ENCODE measurements around the gene TSPAN2.

TSPAN2 gene

DNA sequence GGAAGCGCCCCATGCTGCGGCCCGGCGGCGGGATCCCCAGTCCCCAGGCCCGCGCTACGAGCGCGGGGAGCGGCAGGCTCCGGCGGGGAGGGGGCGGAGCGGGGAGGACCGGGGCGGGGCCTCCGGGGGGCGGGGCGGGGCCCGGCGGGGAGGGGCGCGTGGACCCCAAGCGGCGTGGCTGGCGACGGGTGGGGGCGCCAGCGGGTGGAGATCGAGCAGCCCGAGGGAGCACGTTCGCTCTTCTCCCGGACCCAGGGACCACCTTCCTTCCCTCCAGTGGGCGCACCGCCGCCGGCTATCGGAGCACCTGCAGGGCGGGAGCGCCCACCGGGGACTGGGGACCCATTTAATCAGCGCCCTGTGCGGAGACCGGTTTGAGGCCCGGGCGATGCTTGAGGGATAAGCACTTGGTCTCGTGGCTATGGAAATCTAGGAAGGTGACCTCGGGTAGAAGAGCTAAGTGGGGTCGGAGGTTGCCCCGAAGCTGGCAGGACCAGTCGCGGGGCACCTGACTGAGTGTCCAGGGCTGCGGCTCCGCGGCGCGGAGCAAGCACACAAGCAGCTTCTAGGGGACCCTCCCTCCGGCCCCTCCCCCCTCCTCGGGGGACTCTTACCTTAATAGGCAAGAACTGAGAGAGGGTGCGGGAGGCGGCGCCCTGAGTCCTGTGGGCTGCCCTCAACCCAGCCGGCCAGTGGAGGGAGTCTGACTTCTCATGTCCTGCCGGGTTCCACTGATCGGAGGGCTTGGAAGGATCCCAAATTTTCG is at the start of gene TSPAN2:
Gene TSPAN2 (minus strand): TSS at position 84 of the 766 bp plus-strand sequence. CDS start 71 bp downstream, at position 13.
- DNase-seq (ENCODE audit: low read depth in 2 of 2) = peak; percentile 18 to 20

DNA sequence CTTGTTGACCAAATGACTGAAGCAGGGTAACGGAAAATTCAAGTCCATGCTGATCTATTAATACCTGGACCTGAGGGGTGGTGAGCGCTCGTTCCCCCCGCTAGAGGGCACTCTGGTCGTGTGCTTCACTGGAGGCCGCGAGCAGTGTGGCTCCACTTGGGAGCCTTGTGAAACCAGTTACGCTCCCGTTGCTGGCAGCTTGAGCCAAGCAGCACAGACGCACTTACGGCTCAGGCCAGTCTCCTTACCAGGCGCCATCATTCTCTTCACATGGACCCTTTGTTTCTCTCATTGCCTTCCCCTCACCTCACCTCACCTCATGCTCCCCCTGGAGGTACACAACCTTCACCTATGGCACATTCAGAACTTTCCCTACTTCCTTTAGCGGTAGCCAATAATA is 49.7 kb upstream of the TSPAN2 start:
- peak; percentile 13 to 33 for DNase-seq (ENCODE audit: low read depth in 2 of 2)

DNA sequence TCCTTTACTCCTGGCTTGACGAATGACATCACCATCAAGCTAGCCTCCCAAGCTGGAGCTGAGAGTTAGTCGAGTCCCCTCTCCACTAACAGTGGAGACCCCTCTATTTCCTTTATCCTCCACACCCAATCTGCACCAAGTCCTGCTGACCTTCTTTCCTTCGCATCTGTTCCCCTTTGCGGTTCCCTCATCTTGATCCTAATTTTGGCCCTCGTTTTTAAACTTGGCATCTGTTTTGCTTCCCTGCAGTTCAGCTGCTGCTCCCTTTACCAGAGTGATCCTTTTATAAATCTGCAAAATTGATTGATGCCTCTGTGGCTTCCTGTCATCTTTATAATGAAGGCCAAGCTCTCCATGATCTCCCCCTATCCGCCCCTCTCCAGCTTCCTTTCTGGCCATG is 49.0 kb upstream of the TSPAN2 start:
- no peak for DNase-seq (ENCODE audit: low read depth in 2 of 2)

DNA sequence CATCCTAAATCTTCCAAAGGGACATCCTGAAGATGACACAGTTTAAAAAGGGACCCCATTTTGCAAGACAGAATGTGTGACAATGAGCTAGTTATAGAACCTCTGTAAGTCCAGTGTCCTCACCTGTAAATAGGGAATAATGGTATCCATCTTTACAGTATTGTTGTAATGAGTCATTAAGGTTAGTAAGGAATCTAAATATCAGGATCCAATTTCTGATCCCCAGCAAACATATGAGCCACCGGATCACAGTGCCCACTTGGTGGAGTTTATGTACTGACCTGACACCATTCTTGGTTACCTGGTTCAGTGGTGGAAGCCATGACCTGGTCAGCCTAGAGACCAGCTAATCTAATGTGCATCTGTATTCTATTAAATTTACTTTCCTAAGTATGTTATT is 47.9 kb upstream of the TSPAN2 start:
- DNase-seq (ENCODE audit: low read depth in 2 of 2) = no peak

DNA sequence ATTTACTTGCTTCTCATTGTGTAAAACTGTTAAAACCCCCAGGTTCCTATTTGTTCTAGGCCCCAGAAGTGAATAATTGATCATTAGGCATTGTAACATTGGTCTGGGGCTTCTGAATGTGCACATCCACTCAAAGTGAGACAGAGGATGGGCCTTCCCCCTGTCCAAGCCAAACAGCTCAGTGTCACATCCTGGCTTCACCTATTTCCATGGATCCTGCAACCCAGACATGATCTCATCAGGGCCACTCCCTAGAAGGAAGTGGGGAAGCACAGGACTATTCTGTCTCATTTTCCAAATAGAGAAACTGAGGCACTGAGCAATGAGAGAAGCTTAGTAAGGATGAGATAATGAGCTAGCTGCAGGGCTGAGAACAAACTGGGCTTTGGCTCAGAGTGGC is 47.4 kb upstream of the TSPAN2 start:
- DNase-seq (ENCODE audit: low read depth in 2 of 2) = no peak

DNA sequence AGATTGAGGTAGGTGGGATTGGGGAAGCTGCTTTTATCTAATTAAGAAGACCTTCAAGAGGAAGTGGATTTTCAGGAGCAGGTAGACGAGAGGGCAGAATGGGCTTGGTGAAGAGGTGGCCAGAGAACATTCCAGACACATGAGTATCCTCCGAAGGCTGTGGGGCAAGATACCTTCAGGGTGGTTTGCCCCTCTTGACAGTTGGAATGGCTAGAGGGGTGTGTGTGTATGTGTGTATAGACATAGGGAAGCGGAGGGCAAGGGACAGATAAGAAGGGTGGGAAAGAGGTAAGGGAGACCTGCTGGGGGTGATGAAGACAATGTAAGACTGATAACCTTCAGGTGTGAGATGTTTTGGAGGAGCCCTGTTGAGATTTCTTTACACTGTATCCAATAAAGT is 46.8 kb upstream of the TSPAN2 start:
- no peak for DNase-seq (ENCODE audit: low read depth in 2 of 2)

DNA sequence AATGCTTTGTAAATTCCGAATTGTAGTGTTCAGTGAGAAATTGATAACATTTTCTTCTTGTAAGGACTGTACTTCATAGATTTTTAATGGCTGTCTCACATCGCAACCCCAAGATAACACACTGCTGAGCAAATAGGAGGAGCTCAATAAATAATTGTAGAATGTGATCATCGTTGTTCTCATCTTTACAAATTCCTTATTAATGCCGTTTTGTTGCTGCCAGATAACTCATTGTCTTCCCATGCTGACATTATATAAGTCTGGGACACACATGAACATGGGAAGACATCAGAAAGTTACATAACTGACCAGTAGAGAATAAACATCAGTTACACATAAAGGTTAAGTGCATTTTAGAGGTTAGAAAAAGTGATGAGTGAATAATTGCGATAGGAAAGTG is 46.4 kb upstream of the TSPAN2 start:
- no peak for DNase-seq (ENCODE audit: low read depth in 2 of 2)

DNA sequence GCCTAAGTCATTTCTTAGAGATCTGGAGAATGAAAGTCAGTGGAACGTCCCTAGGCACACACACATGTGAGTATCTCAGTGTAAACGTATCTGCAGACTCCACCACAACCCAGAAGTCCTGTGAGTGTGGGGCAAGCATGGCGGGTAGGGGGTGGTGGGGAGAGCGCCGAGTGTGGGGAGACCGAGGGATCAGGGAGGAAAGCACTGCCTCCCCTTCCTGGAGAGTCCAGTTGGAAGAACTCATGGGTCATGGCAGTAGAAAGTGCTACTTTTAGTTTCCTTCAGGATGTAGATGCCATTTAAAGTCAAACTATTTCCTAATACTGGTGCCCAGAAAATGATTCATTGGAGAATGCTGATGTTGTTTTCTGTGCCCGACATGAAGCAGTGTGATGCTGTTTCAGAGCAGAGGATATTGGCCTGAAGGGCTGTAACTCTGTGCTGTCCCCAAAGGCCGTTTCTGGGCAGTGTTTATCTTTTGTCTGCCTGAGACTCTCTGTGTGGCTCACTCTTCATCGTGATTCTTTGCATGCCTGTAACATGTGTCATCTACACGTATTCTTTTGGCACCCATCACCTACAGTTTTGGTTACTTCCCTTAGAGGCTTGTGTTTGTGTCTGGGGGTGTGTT is 45.7 kb upstream of the TSPAN2 start:
- no peak for DNase-seq (ENCODE audit: low read depth in 2 of 2)

DNA sequence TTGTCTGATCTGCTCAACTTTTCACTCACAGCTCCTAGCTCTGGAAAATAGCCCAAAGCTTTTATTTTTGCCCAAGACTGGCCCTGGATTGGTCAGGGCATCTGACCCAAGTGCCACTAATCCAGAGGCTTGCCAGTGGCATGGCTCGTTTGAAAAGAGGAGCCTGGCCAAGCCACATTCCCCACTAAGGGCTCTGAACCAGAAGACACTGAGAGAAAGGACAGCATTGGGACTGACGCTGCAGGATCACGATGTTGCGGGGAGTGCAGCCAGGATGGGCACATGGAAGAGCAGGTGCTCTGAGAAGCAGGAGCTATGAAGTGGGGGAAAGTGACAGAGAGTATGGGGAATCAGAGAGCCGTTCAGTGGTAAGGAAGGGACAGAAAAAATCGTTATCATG is 44.9 kb upstream of the TSPAN2 start:
- DNase-seq (ENCODE audit: low read depth in 2 of 2) = no peak

DNA sequence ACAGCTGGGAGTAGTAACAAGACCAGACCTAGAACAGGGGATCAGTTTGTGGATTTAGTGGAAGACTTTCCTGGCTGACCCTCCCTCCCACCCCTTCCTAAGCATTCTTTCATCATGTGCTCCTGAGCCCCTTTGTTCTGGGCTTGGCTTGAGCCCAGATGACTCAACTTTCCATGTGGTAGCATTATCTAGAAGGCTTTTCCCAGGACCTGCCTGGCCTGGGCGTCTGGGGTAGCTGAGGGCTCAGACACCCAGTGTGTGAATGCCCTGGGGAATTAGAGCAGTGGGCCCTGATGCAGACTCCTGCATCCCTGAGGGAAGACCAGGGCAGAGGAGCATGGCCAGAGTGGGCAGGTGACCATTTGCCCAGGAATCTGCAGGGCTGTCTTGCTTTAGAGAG is 44.1 kb upstream of the TSPAN2 start:
- no peak for DNase-seq (ENCODE audit: low read depth in 2 of 2)

DNA sequence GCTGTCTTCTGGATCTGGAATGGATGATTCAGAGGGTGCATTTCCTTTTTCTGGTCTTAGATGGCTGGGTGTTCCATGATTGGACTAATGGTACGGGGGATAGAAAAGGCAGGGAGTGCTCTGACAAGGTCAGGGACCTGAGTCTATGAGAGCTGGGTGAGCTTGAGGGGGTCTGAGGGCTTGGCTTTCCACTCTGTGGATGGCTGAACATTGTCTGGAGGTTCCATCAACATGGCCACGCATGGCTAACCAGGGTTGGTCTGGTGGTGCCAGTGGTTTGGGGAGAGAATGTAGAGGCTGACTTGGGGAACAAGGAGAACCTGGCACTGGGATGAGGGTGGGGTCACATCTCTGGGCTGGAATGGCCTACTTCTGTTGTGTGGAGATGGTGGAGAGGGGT is 41.5 kb upstream of the TSPAN2 start:
- DNase-seq (ENCODE audit: low read depth in 2 of 2) = no peak

DNA sequence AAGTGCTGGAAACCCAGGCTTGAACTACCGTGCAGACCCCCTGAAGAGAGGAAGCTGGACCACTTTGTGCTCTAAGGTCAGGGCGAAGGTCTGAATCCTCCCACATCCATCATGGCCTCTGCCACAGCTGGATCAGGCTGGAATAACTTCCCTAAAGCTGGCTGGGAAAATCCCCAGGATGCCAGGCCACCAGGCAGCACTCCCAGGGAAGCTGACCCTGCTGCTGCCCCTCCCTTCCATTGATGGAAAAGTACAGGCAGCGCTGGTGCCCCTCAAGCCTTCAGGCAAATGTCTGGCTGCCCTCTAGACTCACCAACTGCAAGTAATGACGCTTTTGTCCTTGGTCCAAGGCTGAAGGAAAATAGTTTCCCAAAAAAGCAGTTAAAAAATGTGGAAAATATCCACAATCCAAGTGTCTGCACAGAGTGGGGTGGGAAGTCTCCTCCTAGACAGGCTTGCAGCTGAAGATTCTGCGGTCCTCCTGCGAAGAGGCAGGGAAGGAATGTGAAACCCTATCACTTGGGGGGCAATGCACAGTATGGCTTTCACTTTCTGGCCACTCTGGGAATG is 39.9 kb upstream of the TSPAN2 start:
- no peak for DNase-seq (ENCODE audit: low read depth in 2 of 2)

DNA sequence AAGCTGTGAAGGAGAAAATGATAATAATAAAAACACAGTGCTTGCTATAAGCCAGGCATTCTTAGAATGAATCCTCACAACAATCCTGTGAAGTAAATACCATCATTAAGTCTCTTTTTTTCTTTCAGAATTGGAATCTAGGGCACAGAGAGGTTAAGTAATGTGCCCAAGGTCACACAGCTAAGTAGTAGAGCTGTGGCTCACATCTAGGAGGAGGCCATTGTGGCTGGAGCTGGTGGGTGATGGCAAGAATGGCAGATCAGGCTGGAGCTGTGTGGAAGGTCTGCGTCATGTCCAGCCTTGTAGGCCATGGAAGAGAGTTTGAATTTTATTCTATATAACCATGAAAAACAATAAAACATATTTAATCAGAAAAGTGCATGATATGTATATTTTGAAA is 38.2 kb upstream of the TSPAN2 start:
- DNase-seq (ENCODE audit: low read depth in 2 of 2) = no peak

DNA sequence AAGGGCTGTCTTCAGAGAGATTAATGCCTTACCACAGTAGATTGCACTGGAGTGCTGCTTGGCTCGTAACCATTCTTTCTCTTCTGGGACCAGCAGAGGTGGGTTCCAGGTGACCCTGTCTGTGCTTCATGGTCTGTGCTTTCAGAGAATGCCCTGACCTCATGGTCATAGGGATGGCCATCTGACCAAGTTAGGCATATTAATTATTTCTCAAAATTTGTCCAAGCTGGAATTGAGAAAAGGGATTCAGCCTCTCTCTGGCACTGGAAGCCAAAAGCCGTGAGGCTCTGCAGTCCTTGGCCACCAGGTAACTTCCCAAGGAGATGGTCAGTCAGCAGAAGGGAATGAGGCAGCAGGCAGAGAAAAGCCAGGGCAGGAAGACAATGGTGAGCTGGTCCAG is 37.2 kb upstream of the TSPAN2 start:
- DNase-seq (ENCODE audit: low read depth in 2 of 2) = no peak

DNA sequence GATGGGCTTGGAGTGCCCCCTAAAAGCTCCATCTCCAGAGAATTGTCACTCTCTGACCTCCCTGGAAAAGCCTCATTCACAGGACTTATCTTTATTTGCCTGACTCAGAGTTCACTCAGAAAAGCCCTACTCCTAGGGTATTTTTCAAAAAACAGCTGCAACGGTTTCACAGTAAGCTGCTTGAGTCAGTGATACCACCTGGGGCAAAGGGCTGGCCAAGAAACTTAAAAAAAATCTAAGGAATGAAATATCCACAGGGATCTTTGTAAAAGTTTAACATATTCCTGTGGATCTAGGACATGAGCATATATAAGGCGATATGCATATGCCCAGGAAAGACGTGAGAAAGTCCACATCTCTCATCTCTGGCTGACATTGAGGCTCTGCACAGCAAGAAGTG is 33.8 kb upstream of the TSPAN2 start:
- no peak for DNase-seq (ENCODE audit: low read depth in 2 of 2)

DNA sequence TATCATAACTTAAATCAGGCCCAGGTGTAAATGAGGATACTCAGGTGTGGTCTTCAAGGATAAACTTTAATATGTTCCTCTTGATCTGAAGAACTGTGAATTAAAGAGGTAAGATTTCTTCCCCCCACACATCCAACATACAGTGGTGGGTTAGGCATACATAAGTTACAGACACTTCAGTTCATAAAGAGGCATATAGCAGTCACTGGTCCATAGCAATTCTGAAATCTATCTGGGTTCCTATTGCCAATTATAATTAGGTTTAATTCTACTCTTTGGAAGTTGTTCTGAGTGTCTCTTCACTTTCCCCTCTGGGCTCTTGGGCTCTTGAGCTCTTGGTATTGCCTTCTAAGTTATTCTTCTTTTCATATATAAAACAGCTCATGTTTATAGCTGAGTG is 32.5 kb upstream of the TSPAN2 start:
- DNase-seq (ENCODE audit: low read depth in 2 of 2) = no peak

DNA sequence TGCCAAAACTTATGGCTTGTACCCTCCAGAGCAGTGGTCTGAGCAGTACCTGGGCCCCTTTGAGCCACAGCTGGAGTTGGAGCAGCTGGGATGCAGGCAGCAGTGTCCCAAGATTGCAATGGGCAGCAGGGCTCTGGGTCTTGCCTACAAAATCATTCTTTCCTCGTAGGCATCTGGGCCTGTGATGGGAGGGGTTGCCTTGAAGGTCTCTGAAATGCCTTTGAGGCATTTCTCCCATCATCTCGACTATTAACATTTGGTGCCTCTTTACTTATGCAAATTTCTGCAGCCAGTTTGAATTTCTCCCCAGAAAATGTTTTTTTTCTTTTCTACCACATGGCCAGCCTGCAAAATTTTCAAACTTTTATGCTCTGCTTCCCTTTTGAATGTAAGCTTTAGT is 31.0 kb upstream of the TSPAN2 start:
- no peak for DNase-seq (ENCODE audit: low read depth in 2 of 2)

DNA sequence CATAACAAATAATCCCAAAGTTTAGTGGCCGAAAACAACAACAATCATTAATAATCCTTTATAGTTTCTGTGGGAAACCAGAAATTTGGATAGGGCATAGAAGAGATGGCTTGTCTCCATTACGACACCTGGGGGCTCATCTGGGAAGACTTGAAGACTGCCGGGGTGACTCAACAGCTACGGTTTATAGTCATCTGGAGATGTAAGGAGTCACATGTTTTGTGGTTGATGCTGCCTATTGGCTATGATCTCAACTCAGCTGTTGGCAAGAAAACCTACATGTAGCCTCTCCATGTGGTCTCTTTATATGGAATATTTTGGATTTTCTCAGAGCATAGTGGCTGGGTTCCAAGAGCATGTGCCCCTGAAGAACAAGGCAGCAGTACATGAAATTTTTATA is 29.3 kb upstream of the TSPAN2 start:
- no peak for DNase-seq (ENCODE audit: low read depth in 2 of 2)

DNA sequence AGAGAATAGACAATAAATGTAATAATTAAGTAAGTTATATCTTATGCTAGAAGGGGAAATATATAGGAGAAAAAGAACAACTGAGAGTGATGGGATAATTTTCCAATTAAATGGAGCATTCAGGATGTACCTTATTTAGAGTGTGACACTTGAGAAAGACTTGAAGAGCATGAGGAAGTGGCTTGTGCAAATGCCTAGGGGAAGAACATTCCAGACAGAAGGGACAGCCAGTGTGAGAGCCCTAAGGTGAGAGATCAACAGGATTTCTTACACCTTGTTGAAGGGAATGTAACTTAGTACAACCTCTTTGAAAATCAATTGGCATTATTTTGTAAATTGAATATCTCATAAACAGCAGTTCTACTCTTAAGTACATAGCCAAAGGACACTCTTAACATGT is 28.8 kb upstream of the TSPAN2 start:
- DNase-seq (ENCODE audit: low read depth in 2 of 2) = no peak

DNA sequence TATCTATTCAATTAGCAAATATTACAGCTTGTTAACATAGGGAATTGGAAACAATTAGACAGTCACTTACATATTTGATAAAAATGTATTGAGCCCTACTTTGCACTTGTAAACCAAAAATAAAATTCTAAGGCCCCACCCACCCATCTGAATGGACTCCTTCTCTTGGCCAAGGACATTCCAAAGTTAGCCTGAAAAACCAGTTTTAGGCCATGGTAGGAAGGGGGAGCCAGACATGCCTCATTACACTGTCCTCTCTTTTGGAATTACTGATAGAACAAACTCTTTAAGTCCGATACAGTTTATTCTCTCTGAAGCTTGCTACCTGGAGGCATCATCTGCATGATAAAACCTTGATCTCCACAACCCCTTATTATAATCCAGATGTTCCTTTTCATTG is 28.0 kb upstream of the TSPAN2 start:
- DNase-seq (ENCODE audit: low read depth in 2 of 2) = no peak

DNA sequence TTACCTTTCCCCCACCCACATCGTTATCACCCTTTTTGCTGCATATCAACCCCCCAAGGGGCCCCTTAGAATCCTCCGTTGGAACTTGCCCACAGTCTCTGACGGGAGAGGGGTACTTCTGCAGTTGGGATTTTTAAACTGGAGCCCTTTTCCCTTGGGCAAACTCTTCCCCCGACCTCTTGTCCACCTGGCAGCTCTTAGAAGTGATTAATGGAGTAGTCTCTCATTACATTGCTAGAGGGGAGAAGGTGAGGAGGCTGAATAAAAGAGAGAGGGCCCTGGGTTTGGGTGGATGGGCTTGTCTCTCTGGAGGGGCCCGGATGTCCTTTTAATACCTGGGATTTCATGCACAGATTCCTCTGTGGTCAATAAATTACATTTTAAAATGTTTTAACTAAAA is 27.2 kb upstream of the TSPAN2 start:
- DNase-seq (ENCODE audit: low read depth in 2 of 2) = no peak

DNA sequence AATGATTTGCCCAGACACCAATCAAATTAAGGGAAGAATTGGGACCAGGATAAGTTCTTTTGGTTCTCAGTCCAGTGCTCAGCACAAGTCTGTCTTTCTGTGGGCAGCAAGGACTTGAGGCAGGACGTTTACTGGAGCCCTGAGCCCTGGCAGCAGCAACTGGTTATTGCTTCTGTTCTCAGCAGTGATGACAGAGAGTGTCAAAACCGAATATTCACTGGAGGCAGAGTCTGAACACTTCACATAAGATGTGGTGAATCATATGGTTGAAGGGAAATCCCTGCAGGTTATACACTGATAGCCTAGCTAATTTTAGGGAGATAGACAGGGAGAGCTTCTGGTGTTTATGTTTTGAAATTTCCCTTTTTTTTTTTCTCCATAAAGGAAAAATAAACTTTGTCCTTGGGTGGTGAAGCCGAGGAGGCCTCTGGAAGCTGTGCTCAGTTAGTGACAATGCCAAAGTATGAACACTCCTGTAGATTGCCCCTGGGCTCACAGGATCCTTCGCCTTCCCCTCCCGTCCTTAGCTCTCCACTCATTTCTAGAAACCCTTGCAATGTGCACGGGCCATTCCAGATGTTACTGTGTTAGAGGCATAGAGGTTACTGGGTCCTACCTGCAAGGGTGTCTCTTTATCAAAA is 26.3 kb upstream of the TSPAN2 start:
- no peak for DNase-seq (ENCODE audit: low read depth in 2 of 2)

DNA sequence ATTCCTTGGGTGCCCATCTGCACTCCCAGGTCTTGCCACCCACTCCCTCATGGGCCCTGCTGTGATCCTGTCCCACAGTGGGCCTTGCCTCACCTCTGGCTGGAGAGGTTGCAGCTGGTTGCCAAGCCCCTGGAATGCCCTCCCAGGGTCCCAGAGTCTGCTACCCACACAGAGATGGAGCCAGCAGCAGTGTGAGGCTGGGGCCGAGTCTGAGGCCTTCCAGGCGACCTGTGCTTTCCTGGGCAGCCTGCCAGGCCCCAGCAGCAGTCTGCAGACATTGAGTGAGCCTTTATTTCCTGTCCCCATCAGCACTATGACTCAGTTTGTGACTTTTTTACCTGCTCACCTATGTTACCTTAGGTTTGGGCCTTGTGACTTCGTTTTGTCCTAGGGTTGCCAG is 25.0 kb upstream of the TSPAN2 start:
- DNase-seq (ENCODE audit: low read depth in 2 of 2) = no peak

Measured in stimulated activated CD4-positive, alpha-beta T cell treated with anti-CD3 and anti-CD28 coated beads, Interleukin-1b, Interleukin-23, amount 100 ng/mL, for 1 hour (primary cell).